Measurements from ENCODE around the gene HIGD1B.

DNA sequence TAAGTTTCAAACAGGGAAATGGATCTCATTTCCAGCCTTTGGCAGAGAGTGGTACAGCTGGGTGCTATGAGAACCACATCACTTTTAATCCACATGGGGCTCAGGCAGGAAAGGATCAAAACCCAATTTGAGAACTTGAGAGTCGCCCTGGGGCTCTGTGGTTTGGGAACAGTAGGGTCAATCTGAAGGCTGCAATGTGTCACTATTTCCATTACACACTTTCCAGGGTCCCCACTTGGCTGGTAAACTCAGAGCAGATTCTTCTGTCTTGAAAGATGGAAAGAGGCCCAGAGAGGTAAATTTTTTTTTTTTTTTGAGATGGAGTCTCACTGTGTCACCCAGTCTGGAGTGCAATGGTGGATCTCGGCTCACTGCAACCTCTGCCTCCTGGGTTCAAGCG, 6.7 kb upstream of the HIGD1B start:
- no peak for TF ChIP-seq CTCF (conservative IDR thresholded peaks at IDR 0.05 in 1 of 2, IDR thresholded peaks at IDR 0.05 in 1 of 2; ENCODE audit: low read depth in 1 of 2, low read length in 2 of 2)
- TF ChIP-seq EZH2 (IDR thresholded peaks at IDR 0.05; ENCODE audit: low read length, missing control alignments), result no peak

Data from fibroblast of lung (primary cell).